ENCODE measurements around the gene ACOD1. TPM values are rescaled to one million over a fixed set of nuclear protein-coding genes. Genes with fewer than 3 reads are reported as not detected.
A peak's percentile ranks its signal among the peaks of the same experiment; 100 is the strongest.

The ACOD1 gene
- total and polyA plus RNA-seq, 2 donors: 0.02 TPM; not detected in 1

DNA sequence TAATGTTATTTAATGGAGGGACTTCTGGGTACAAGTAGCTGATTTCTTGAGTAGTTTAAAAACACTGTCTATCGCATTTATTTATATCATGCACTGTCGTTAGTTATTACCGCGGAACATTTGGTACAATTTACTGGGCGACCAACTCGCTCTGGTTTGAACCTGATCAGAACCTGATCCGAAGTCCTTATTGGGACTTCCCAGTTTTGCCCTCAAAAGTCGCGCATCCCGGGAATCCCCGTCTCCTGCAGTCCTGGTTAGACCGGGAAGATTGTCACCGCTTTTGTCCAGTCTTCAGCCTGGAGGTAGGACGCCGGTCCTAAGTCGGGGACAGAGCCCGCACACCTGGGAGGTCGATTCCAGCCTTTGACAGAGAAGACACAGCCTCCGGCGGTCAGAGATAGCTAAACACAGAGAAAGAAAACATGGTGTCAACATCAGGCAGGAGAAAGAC, 44.3 kb downstream of the ACOD1 start:
- WGBS: 4% methylated on average over 20 of the region's 20 CpGs
- peak in 4 of 9 donors; percentile 8 to 31 (median 18) for DNase-seq (ENCODE audit: low read depth in 6 of 9, low spot score in 9 of 9)
- H3K27ac ChIP-seq (ENCODE audit: low read depth in 1 of 2, low read length in 1 of 2): peak overlapping the region; percentile 87 to 94

DNA sequence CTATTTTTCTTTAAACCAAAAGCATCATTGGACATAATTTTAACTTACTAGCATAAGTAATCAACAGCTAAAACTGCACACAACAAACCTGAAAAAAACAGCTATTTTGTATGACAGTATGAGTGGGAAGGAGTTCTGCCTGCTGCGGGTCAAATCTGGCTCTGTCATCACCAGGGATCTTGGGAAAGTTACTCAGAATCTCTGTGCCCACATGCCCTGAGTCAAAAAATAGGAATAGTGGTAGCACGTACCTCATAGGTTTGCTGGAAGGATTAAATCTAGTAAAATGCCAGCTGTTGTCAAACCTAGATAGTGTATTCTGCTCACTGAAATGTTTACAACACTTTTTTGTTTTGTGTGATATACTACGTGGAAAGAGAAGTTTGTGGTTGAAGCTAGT, 44.7 kb downstream of the ACOD1 start:
- H3K27ac ChIP-seq (ENCODE audit: low read depth in 1 of 2, low read length in 1 of 2): no peak overlapping the region
- H3K27me3 ChIP-seq (ENCODE audit: control insufficient read depth in 2 of 2, insufficient read depth in 1 of 2, low read length in 1 of 2): no peaks in the 10 kb centered on the region
- 81% methylated on average over 3 of the region's 3 CpGs for WGBS
- peak overlapping the region; percentile 89 to 92 for H3K4me3 ChIP-seq (ENCODE audit: low read length in 2 of 2)
- no peaks in the 10 kb centered on the region for H3K9me3 ChIP-seq (ENCODE audit: control insufficient read depth in 2 of 2, insufficient read depth in 1 of 2, low read length in 1 of 2)
- peaks cover 0 to 22% of the 10 kb centered on the region in 2 donors for H3K36me3 ChIP-seq (ENCODE audit: control insufficient read depth in 2 of 2, insufficient read depth in 2 of 2, low read length in 1 of 2)
- DNase-seq (ENCODE audit: low read depth in 6 of 9, low spot score in 9 of 9): no peak
- peaks cover 4 to 17% of the 10 kb centered on the region in 2 donors for H3K4me1 ChIP-seq (ENCODE audit: control insufficient read depth in 2 of 2, insufficient read depth in 2 of 2, low read length in 2 of 2)

More for the DNA sequence above, 44.3 kb downstream of the ACOD1 start:
- Histone ChIP-seq H3K27me3 (ENCODE audit: control insufficient read depth in 2 of 2, insufficient read depth in 1 of 2, low read length in 1 of 2) (no peaks in the 10 kb centered on the region), H3K36me3 (ENCODE audit: control insufficient read depth in 2 of 2, insufficient read depth in 2 of 2, low read length in 1 of 2) (peaks cover 0 to 19% of the 10 kb centered on the region in 2 donors), H3K9me3 (ENCODE audit: control insufficient read depth in 2 of 2, insufficient read depth in 1 of 2, low read length in 1 of 2) (no peaks in the 10 kb centered on the region), H3K4me1 (ENCODE audit: control insufficient read depth in 2 of 2, insufficient read depth in 2 of 2, low read length in 2 of 2) (peaks cover 4 to 17% of the 10 kb centered on the region in 2 donors), H3K4me3 (ENCODE audit: low read length in 2 of 2) (peak overlapping the region; percentile 89 to 92)

DNA sequence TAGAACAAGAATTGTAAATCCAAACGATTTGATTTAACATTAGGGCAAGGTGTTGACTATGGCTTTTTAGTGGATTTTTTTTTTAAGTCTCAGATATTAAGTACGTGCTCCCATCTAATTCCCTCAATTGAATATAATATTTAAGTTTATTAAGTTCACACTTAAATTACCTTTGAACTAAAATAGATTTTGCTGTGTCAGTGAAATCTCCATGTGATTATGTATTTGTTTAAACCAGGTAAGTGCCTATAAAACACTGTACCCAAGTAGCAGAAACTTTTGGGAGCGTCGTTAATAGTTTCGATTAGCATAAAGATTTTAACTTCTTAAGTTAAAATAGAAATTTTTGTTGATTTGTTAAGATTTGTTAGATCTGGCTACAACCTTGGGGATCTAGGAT, 45.2 kb downstream of the ACOD1 start:
- H3K27ac ChIP-seq (ENCODE audit: low read depth in 1 of 2, low read length in 1 of 2): no peak overlapping the region
- 93% methylated on average over 5 of the region's 5 CpGs for WGBS

GRCh38 chr13:76994281-76994680, 46.0 kb downstream of the ACOD1 start:
- H3K27me3 ChIP-seq (ENCODE audit: control insufficient read depth in 2 of 2, insufficient read depth in 1 of 2, low read length in 1 of 2): no peaks in the 10 kb centered on the region
- 94% methylated on average over 3 of the region's 3 CpGs for WGBS
- H3K27ac ChIP-seq (ENCODE audit: low read depth in 1 of 2, low read length in 1 of 2): peak overlapping the region in 1 of 2 donors; percentile 26
- DNase-seq (ENCODE audit: low read depth in 6 of 9, low spot score in 9 of 9): no peak
- no peak overlapping the region for H3K4me3 ChIP-seq (ENCODE audit: low read length in 2 of 2)
- H3K36me3 ChIP-seq (ENCODE audit: control insufficient read depth in 2 of 2, insufficient read depth in 2 of 2, low read length in 1 of 2): peaks cover 2 to 35% of the 10 kb centered on the region in 2 donors
- H3K9me3 ChIP-seq (ENCODE audit: control insufficient read depth in 2 of 2, insufficient read depth in 1 of 2, low read length in 1 of 2): no peaks in the 10 kb centered on the region
- peaks cover 4 to 17% of the 10 kb centered on the region in 2 donors for H3K4me1 ChIP-seq (ENCODE audit: control insufficient read depth in 2 of 2, insufficient read depth in 2 of 2, low read length in 2 of 2)

More for the DNA sequence above, 45.2 kb downstream of the ACOD1 start:
- Histone ChIP-seq H3K9me3 (ENCODE audit: control insufficient read depth in 2 of 2, insufficient read depth in 1 of 2, low read length in 1 of 2) (no peaks in the 10 kb centered on the region), H3K36me3 (ENCODE audit: control insufficient read depth in 2 of 2, insufficient read depth in 2 of 2, low read length in 1 of 2) (peaks cover 0 to 27% of the 10 kb centered on the region in 2 donors), H3K27me3 (ENCODE audit: control insufficient read depth in 2 of 2, insufficient read depth in 1 of 2, low read length in 1 of 2) (no peaks in the 10 kb centered on the region), H3K4me3 (ENCODE audit: low read length in 2 of 2) (no peak overlapping the region), H3K4me1 (ENCODE audit: control insufficient read depth in 2 of 2, insufficient read depth in 2 of 2, low read length in 2 of 2) (peaks cover 4 to 17% of the 10 kb centered on the region in 2 donors)
- DNase-seq (ENCODE audit: low read depth in 6 of 9, low spot score in 9 of 9): no peak

DNA sequence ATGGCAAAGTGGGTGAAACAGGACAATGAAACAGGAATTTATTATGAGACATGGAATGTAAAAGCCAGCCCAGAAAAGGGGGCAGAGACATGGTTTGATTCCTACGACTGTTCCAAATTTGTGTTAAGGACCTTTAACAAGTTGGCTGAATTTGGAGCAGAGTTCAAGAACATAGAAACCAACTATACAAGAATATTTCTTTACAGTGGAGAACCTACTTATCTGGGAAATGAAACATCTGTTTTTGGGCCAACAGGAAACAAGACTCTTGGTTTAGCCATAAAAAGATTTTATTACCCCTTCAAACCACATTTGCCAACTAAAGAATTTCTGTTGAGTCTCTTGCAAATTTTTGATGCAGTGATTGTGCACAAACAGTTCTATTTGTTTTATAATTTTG, 52.2 kb downstream of the ACOD1 start:
- peaks cover 4 to 77% of the 10 kb centered on the region in 2 donors for H3K36me3 ChIP-seq (ENCODE audit: control insufficient read depth in 2 of 2, insufficient read depth in 2 of 2, low read length in 1 of 2)
- H3K27ac ChIP-seq (ENCODE audit: low read depth in 1 of 2, low read length in 1 of 2): no peak overlapping the region
- no peaks in the 10 kb centered on the region for H3K4me1 ChIP-seq (ENCODE audit: control insufficient read depth in 2 of 2, insufficient read depth in 2 of 2, low read length in 2 of 2)
- H3K9me3 ChIP-seq (ENCODE audit: control insufficient read depth in 2 of 2, insufficient read depth in 1 of 2, low read length in 1 of 2): no peaks in the 10 kb centered on the region
- 64% methylated on average over 1 of the region's 1 CpG for WGBS
- H3K27me3 ChIP-seq (ENCODE audit: control insufficient read depth in 2 of 2, insufficient read depth in 1 of 2, low read length in 1 of 2): no peaks in the 10 kb centered on the region
- no peak for DNase-seq (ENCODE audit: low read depth in 6 of 9, low spot score in 9 of 9)
- no peak overlapping the region for H3K4me3 ChIP-seq (ENCODE audit: low read length in 2 of 2)

DNA sequence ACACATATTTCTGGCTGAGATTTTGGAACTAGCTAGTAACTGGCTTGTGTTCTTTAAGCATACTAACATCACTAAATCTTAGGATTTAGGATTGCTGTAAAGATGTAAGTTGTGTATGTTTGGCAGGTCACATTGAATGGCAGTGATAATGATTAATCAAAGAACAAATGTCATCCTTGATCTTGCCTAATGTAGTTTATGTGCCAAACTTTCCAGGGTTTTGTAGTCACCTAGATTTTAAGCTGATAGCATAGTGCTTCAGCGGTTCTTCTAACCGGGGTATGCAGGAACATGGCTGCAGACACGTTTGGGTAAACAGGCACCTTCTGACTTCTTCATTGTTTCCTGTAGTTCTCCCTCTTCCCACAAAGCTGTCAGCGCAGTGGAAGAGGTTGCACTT, 53.2 kb downstream of the ACOD1 start:
- no peaks in the 10 kb centered on the region for H3K27me3 ChIP-seq (ENCODE audit: control insufficient read depth in 2 of 2, insufficient read depth in 1 of 2, low read length in 1 of 2)
- WGBS: 80% methylated on average over 4 of the region's 4 CpGs
- H3K9me3 ChIP-seq (ENCODE audit: control insufficient read depth in 2 of 2, insufficient read depth in 1 of 2, low read length in 1 of 2): no peaks in the 10 kb centered on the region
- peaks cover 4 to 70% of the 10 kb centered on the region in 2 donors for H3K36me3 ChIP-seq (ENCODE audit: control insufficient read depth in 2 of 2, insufficient read depth in 2 of 2, low read length in 1 of 2)
- no peaks in the 10 kb centered on the region for H3K4me1 ChIP-seq (ENCODE audit: control insufficient read depth in 2 of 2, insufficient read depth in 2 of 2, low read length in 2 of 2)
- no peak overlapping the region for H3K27ac ChIP-seq (ENCODE audit: low read depth in 1 of 2, low read length in 1 of 2)
- no peak for DNase-seq (ENCODE audit: low read depth in 6 of 9, low spot score in 9 of 9)
- no peak overlapping the region for H3K4me3 ChIP-seq (ENCODE audit: low read length in 2 of 2)

DNA sequence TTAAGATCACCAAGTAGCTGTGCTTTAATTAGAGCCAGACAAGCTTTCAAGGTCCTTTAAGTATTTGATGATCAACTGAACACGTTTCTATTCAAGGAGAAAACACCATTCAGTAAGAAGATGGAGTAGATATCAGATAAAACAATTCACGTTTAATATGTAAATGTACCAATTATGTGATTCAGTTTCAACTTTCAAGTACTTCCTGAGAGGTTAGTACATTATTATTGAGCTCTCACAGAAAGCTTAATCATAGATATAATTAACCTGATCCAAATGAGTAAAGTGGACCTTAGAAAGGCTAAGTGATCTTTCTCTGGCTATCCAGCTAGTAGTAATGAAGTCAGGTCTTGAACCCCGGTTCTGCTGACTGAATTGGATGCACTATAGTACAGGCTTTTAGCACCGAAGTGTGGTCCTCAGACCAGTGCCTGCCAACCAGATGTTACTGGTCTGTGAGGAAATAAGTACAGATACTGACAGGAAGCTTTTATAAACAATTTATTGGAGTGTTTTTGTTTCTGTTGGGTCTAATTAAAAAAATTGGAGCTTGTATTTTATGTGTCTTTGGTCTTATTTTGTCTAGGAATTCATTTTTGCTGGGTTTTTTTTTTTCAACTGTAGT, 53.8 kb downstream of the ACOD1 start:
- Histone ChIP-seq H3K36me3 (ENCODE audit: control insufficient read depth in 2 of 2, insufficient read depth in 2 of 2, low read length in 1 of 2) (peaks cover 5 to 69% of the 10 kb centered on the region in 2 donors), H3K27ac (ENCODE audit: low read depth in 1 of 2, low read length in 1 of 2) (no peak overlapping the region), H3K4me3 (ENCODE audit: low read length in 2 of 2) (no peak overlapping the region), H3K27me3 (ENCODE audit: control insufficient read depth in 2 of 2, insufficient read depth in 1 of 2, low read length in 1 of 2) (no peaks in the 10 kb centered on the region), H3K4me1 (ENCODE audit: control insufficient read depth in 2 of 2, insufficient read depth in 2 of 2, low read length in 2 of 2) (no peaks in the 10 kb centered on the region), H3K9me3 (ENCODE audit: control insufficient read depth in 2 of 2, insufficient read depth in 1 of 2, low read length in 1 of 2) (no peaks in the 10 kb centered on the region)
- WGBS: 86% methylated on average over 4 of the region's 4 CpGs
- no peak for DNase-seq (ENCODE audit: low read depth in 6 of 9, low spot score in 9 of 9)

- Histone ChIP-seq H3K4me3 (ENCODE audit: low read length in 2 of 2) (no peak overlapping the region), H3K27me3 (ENCODE audit: control insufficient read depth in 2 of 2, insufficient read depth in 1 of 2, low read length in 1 of 2) (no peaks in the 10 kb centered on the region), H3K27ac (ENCODE audit: low read depth in 1 of 2, low read length in 1 of 2) (no peak overlapping the region), H3K9me3 (ENCODE audit: control insufficient read depth in 2 of 2, insufficient read depth in 1 of 2, low read length in 1 of 2) (no peaks in the 10 kb centered on the region), H3K36me3 (ENCODE audit: control insufficient read depth in 2 of 2, insufficient read depth in 2 of 2, low read length in 1 of 2) (peaks cover 10 to 75% of the 10 kb centered on the region in 2 donors), H3K4me1 (ENCODE audit: control insufficient read depth in 2 of 2, insufficient read depth in 2 of 2, low read length in 2 of 2) (no peaks in the 10 kb centered on the region)
- 81% methylated on average over 7 of the region's 7 CpGs for WGBS
- peak in 1 of 9 donors; percentile 19 for DNase-seq (ENCODE audit: low read depth in 6 of 9, low spot score in 9 of 9)
Observed at GRCh38 chr13:77002590-77003190, 54.4 kb downstream of the ACOD1 start.
